ENCODE results near the gene VPREB1. TPM values are rescaled to one million over a fixed set of nuclear protein-coding genes. Genes with fewer than 3 reads are reported as not detected.
"Not testable (repeated sequence)": the region's sequence is repeated elsewhere in the genome, so short reads cannot be mapped to it uniquely, and the experiment has no call there.

VPREB1 gene
- total RNA-seq, 4 donors from 2014 or later = not detected

DNA sequence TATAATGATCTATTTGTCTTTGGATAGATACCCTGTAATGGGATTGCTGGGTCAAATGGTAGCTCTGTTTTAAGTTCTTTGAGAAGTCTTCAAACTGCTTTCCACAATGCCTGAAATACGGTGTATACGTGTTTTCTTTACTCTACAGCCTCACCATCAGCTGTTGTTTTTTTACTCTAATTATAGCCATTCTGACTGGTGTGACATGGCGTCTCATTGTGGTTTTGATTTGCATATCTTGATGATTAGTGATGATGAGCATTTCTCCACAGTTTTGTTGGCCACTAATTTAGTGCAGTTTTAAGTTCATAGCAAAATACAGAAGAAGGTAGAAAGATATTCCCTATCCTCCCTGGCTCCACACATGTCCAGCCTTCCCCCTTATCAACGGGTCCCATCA lies 26.3 kb upstream of the VPREB1 start:
- intact Hi-C loops (cut with DNase I) = no loop called here
- no peak overlapping the region for H3K4me3 ChIP-seq
- H3K27ac ChIP-seq (replicated peaks in 1 of 4) = no peak overlapping the region
- TF ChIP-seq POLR2A (IDR thresholded peaks at IDR 0.05; ENCODE audit: low read depth) (no peak), POLR2AphosphoS5 (IDR thresholded peaks at IDR 0.05) (no peak), CTCF (IDR thresholded peaks at IDR 0.05) (no peak), EP300 (IDR thresholded peaks at IDR 0.05) (no peak)
- H3K4me1 ChIP-seq = no peaks in the 10 kb centered on the region
- H3K36me3 ChIP-seq = no peaks in the 10 kb centered on the region
- H3K27me3 ChIP-seq = peaks cover 0 to 5% (median 0%) of the 10 kb centered on the region in 4 donors
- WGBS = 19% methylated on average over 4 of the region's 4 CpGs
- no peak for DNase-seq (ENCODE audit: extremely low spot score)
- no peaks in the 10 kb centered on the region for H3K9me3 ChIP-seq

GRCh38 chr22:22219140-22219996 lies 25.2 kb upstream of the VPREB1 start:
- no peak overlapping the region for H3K27ac ChIP-seq (replicated peaks in 1 of 4)

DNA sequence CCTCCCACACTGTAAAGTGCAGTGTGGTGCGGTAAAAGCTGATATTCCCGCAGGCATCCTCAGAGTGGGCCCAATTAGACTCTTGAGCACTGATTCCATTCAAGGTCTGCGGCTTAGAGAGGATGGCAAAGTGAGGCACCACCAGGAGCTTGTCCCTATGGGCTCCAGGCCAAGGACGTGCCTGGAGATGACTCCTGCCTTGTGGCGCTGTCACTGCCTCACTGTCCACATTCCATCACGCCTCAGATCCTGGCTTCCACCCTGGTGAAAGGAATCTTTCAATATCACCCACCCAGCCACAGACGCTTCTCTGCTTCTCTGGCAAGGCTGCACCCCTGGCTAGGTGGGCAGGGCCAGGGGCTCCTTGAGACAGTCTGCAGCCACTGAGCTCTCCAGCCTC lies 23.5 kb upstream of the VPREB1 start:
- H3K36me3 ChIP-seq; H3K4me1 ChIP-seq; H3K9me3 ChIP-seq; intact Hi-C loops (cut with DNase I); H3K27ac ChIP-seq (replicated peaks in 1 of 4); DNase-seq (ENCODE audit: extremely low spot score); H3K27me3 ChIP-seq; H3K4me3 ChIP-seq: not testable (repeated sequence)
- WGBS = no CpG with 5 or more reads among the region's 7 CpGs

More at GRCh38 chr22:22219140-22219996, 25.2 kb upstream of the VPREB1 start:
- Histone ChIP-seq H3K27me3 (peaks cover 0 to 5% (median 0%) of the 10 kb centered on the region in 4 donors), H3K4me3 (no peak overlapping the region), H3K9me3 (no peaks in the 10 kb centered on the region), H3K4me1 (no peaks in the 10 kb centered on the region), H3K36me3 (no peaks in the 10 kb centered on the region)
- intact Hi-C loops (cut with DNase I) = no loop called here
- no peak for DNase-seq (ENCODE audit: extremely low spot score)
- WGBS = 75% methylated on average over 4 of the region's 6 CpGs
- TF ChIP-seq EP300 (IDR thresholded peaks at IDR 0.05) (no peak), POLR2A (IDR thresholded peaks at IDR 0.05; ENCODE audit: low read depth) (no peak), CTCF (IDR thresholded peaks at IDR 0.05) (no peak), POLR2AphosphoS5 (IDR thresholded peaks at IDR 0.05) (no peak)

GRCh38 chr22:22226448-22227187 lies 18.0 kb upstream of the VPREB1 start:
- Histone ChIP-seq H3K4me3 (no peak overlapping the region), H3K4me1 (no peaks in the 10 kb centered on the region), H3K27me3 (peaks cover 0 to 12% (median 0%) of the 10 kb centered on the region in 4 donors), H3K36me3 (no peaks in the 10 kb centered on the region), H3K9me3 (no peaks in the 10 kb centered on the region), H3K27ac (replicated peaks in 1 of 4) (no peak overlapping the region)
- intact Hi-C loops (cut with DNase I) = no loop called here
- DNase-seq (ENCODE audit: extremely low spot score) = no peak
- WGBS = 84% methylated on average over 6 of the region's 6 CpGs
- TF ChIP-seq EP300 (IDR thresholded peaks at IDR 0.05) = no peak
- no peak for TF ChIP-seq POLR2AphosphoS5 (IDR thresholded peaks at IDR 0.05)
- TF ChIP-seq CTCF (IDR thresholded peaks at IDR 0.05) = no peak
- no peak for TF ChIP-seq POLR2A (IDR thresholded peaks at IDR 0.05; ENCODE audit: low read depth)

GRCh38 chr22:22228421-22228820 lies 16.2 kb upstream of the VPREB1 start:
- intact Hi-C loops (cut with DNase I) = no loop called here
- DNase-seq (ENCODE audit: extremely low spot score) = no peak
- 83% methylated on average over 6 of the region's 6 CpGs for WGBS
- no peak for TF ChIP-seq POLR2AphosphoS5 (IDR thresholded peaks at IDR 0.05)
- no peak for TF ChIP-seq EP300 (IDR thresholded peaks at IDR 0.05)
- no peak for TF ChIP-seq POLR2A (IDR thresholded peaks at IDR 0.05; ENCODE audit: low read depth)
- H3K27ac ChIP-seq (replicated peaks in 1 of 4) = no peak overlapping the region
- peaks cover 0 to 17% (median 0%) of the 10 kb centered on the region in 4 donors for H3K27me3 ChIP-seq
- no peaks in the 10 kb centered on the region for H3K4me1 ChIP-seq
- no peaks in the 10 kb centered on the region for H3K36me3 ChIP-seq
- no peaks in the 10 kb centered on the region for H3K9me3 ChIP-seq
- no peak overlapping the region for H3K4me3 ChIP-seq
